ENCODE measurements around the gene CACNA1G.
A peak's percentile ranks its signal among the peaks of the same experiment; 100 is the strongest.

The CACNA1G gene

GRCh38 chr17:50637829-50638605, 77.5 kb downstream of the CACNA1G start:
- no peak overlapping the region for H3K27ac ChIP-seq
- H3K36me3 ChIP-seq, result no peaks in the 10 kb centered on the region
- no peak overlapping the region for H3K9ac ChIP-seq
- peaks cover 0 to 31% (median 8%) of the 10 kb centered on the region in 11 experiments; a peak in 7 of 22 replicates for H4K20me1 ChIP-seq
- H3K4me3 ChIP-seq, result no peak overlapping the region
- H3K4me2 ChIP-seq, result peak overlapping the region; percentile 65 to 89 (median 82); a peak in 20 of 22 replicates
- TF ChIP-seq Cebpa-rat (IDR thresholded peaks at IDR 0.05), result no peak
- peaks cover 43 to 61% (median 48%) of the 10 kb centered on the region in 10 experiments for H3K4me1 ChIP-seq
- H3K9me3 ChIP-seq (replicated peaks in 1 of 11), result no peaks in the 10 kb centered on the region
- H3K27me3 ChIP-seq, result peaks cover 42 to 57% (median 53%) of the 10 kb centered on the region in 11 experiments

GRCh38 chr17:50638606-50638965, 78.1 kb downstream of the CACNA1G start:
- H3K9ac ChIP-seq, result no peak overlapping the region
- no peak overlapping the region for H3K4me3 ChIP-seq
- H3K36me3 ChIP-seq, result no peaks in the 10 kb centered on the region
- peaks cover 43 to 66% (median 48%) of the 10 kb centered on the region in 10 experiments for H3K4me1 ChIP-seq
- no peaks in the 10 kb centered on the region for H3K9me3 ChIP-seq (replicated peaks in 1 of 11)
- H3K27ac ChIP-seq, result peak overlapping the region in 2 of 11 experiments; percentile 4 to 11; a peak in 2 of 22 replicates
- H4K20me1 ChIP-seq, result peaks cover 0 to 31% (median 8%) of the 10 kb centered on the region in 11 experiments; a peak in 7 of 22 replicates
- H3K4me2 ChIP-seq, result peak overlapping the region; percentile 70 to 89 (median 83)
- peaks cover 36 to 51% (median 47%) of the 10 kb centered on the region in 11 experiments for H3K27me3 ChIP-seq
- no peak for TF ChIP-seq Cebpa-rat (IDR thresholded peaks at IDR 0.05)

GRCh38 chr17:50638966-50639713, 78.6 kb downstream of the CACNA1G start:
- H3K9ac ChIP-seq, result 0 out of 22 replicates have a peak overlapping the region, but pooled peaks of 1 of the 11 experiments have one; percentile 16
- H3K4me3 ChIP-seq, result 0 out of 20 replicates have a peak overlapping the region, but pooled peaks of 1 of the 10 experiments have one; percentile 33
- H3K36me3 ChIP-seq, result no peaks in the 10 kb centered on the region
- H3K9me3 ChIP-seq (replicated peaks in 1 of 11), result no peaks in the 10 kb centered on the region
- H3K27me3 ChIP-seq, result peaks cover 30 to 46% (median 42%) of the 10 kb centered on the region in 11 experiments
- peaks cover 43 to 65% (median 48%) of the 10 kb centered on the region in 10 experiments for H3K4me1 ChIP-seq
- TF ChIP-seq Cebpa-rat (IDR thresholded peaks at IDR 0.05), result no peak
- H4K20me1 ChIP-seq, result peaks cover 0 to 31% (median 8%) of the 10 kb centered on the region in 11 experiments; a peak in 7 of 22 replicates
- H3K27ac ChIP-seq, result peak overlapping the region in 4 of 11 experiments; percentile 4 to 17 (median 12); a peak in 4 of 22 replicates
- H3K4me2 ChIP-seq, result peak overlapping the region; percentile 70 to 89 (median 83)

- H3K4me2 ChIP-seq, result peak overlapping the region; percentile 70 to 89 (median 83); a peak in 21 of 22 replicates
- peaks cover 0 to 18% (median 0%) of the 10 kb centered on the region in 11 experiments; a peak in 4 of 22 replicates for H4K20me1 ChIP-seq
- no peaks in the 10 kb centered on the region for H3K36me3 ChIP-seq
- peaks cover 14 to 29% (median 25%) of the 10 kb centered on the region in 11 experiments for H3K27me3 ChIP-seq
- no peak overlapping the region for H3K4me3 ChIP-seq
- H3K9ac ChIP-seq, result peak overlapping the region in 2 of 11 experiments; percentile 3 to 51; a peak in 3 of 22 replicates
- TF ChIP-seq Cebpa-rat (IDR thresholded peaks at IDR 0.05), result no peak
- no peaks in the 10 kb centered on the region for H3K9me3 ChIP-seq (replicated peaks in 1 of 11)
- peaks cover 39 to 56% (median 45%) of the 10 kb centered on the region in 10 experiments for H3K4me1 ChIP-seq
- peak overlapping the region in 4 of 11 experiments; percentile 21 to 73 (median 50); a peak in 6 of 22 replicates for H3K27ac ChIP-seq
Measured at GRCh38 chr17:50640686-50641351, 80.3 kb downstream of the CACNA1G start.

- Histone ChIP-seq H3K4me1 (peaks cover 39 to 56% (median 45%) of the 10 kb centered on the region in 10 experiments), H3K9me3 (replicated peaks in 1 of 11) (no peaks in the 10 kb centered on the region), H3K9ac (peak overlapping the region in 1 of 11 experiments; percentile 3; a peak in 2 of 22 replicates), H3K4me2 (peak overlapping the region in 10 of 11 experiments; percentile 70 to 89 (median 84); a peak in 19 of 22 replicates), H3K27ac (peak overlapping the region in 4 of 11 experiments; percentile 21 to 73 (median 50); a peak in 5 of 22 replicates), H3K36me3 (no peaks in the 10 kb centered on the region), H3K4me3 (no peak overlapping the region), H4K20me1 (peaks cover 0 to 18% (median 0%) of the 10 kb centered on the region in 11 experiments; a peak in 4 of 22 replicates), H3K27me3 (peaks cover 8 to 24% (median 20%) of the 10 kb centered on the region in 11 experiments)
- no peak for TF ChIP-seq Cebpa-rat (IDR thresholded peaks at IDR 0.05)
Measured at GRCh38 chr17:50641357-50641756, 80.8 kb downstream of the CACNA1G start.

- no peaks in the 10 kb centered on the region for H3K36me3 ChIP-seq
- no peak for TF ChIP-seq Cebpa-rat (IDR thresholded peaks at IDR 0.05)
- peaks cover 39 to 55% (median 44%) of the 10 kb centered on the region in 10 experiments for H3K4me1 ChIP-seq
- H3K9me3 ChIP-seq (replicated peaks in 1 of 11), result no peaks in the 10 kb centered on the region
- peak overlapping the region in 2 of 11 experiments; percentile 74 to 85; a peak in 1 of 22 replicates for H3K4me2 ChIP-seq
- no peak overlapping the region for H3K27ac ChIP-seq
- H3K4me3 ChIP-seq, result no peak overlapping the region
- H3K9ac ChIP-seq, result no peak overlapping the region
- peaks cover 0 to 13% (median 0%) of the 10 kb centered on the region in 11 experiments; a peak in 4 of 22 replicates for H4K20me1 ChIP-seq
- peaks cover 0 to 15% (median 11%) of the 10 kb centered on the region in 11 experiments; a peak in 18 of 22 replicates for H3K27me3 ChIP-seq
Measured at GRCh38 chr17:50642071-50642721, 81.7 kb downstream of the CACNA1G start.

- no peak for TF ChIP-seq Cebpa-rat (IDR thresholded peaks at IDR 0.05)
- H3K4me1 ChIP-seq, result peaks cover 33 to 47% (median 37%) of the 10 kb centered on the region in 10 experiments
- no peak overlapping the region for H3K27ac ChIP-seq
- H3K4me3 ChIP-seq, result no peak overlapping the region
- no peak overlapping the region for H3K9ac ChIP-seq
- H3K4me2 ChIP-seq, result no peak overlapping the region
- H3K9me3 ChIP-seq (replicated peaks in 1 of 11), result no peaks in the 10 kb centered on the region
- H3K27me3 ChIP-seq, result peaks cover 0 to 7% (median 3%) of the 10 kb centered on the region in 11 experiments; a peak in 6 of 22 replicates
- H4K20me1 ChIP-seq, result peaks cover 0 to 11% (median 0%) of the 10 kb centered on the region in 11 experiments; a peak in 4 of 22 replicates
- no peaks in the 10 kb centered on the region for H3K36me3 ChIP-seq
Measured at GRCh38 chr17:50642722-50643656, 82.5 kb downstream of the CACNA1G start.

Data from BLaER1 treated with 17β-estradiol and CSF1 and Interleukin-3, amounts not matched to agents 10 nM and 100 nM (cell line).